Cardiac septum (tissue), 1 donor: Measurements from ENCODE around the gene CXXC5. TPM values are rescaled to one million over a fixed set of nuclear protein-coding genes. Genes with fewer than 3 reads are reported as not detected.
"Not testable (repeated sequence)": the region's sequence is repeated elsewhere in the genome, so short reads cannot be mapped to it uniquely, and the experiment has no call there.

ENCODE experiments used
- DNase-seq: peaks from one replicate; pipeline ENCODE4 v3.0.0-alpha.2; 2020; ENCODE audit warnings: low spot score
- intact Hi-C: fragments of 100-400 bp; cut with DNase I; formaldehyde crosslinking; loops from one replicate; pipeline ENCODE4 v1.14.0; 2022
- total RNA-seq: library from RNA; stranded (reverse); fragmentation: NEBNext Ultra II Directional; extraction: Animal tissue kit (Norgen Biotek cat#: 25700); gene quantifications from one replicate; pipeline ENCODE4 v1.2.1, GENCODE V29; 2021
- donor health status: DM: no; HTN: no; CAD: no.

CXXC5 gene
- total RNA-seq, 1 donor from 2014 or later: 49.3 TPM

DNA sequence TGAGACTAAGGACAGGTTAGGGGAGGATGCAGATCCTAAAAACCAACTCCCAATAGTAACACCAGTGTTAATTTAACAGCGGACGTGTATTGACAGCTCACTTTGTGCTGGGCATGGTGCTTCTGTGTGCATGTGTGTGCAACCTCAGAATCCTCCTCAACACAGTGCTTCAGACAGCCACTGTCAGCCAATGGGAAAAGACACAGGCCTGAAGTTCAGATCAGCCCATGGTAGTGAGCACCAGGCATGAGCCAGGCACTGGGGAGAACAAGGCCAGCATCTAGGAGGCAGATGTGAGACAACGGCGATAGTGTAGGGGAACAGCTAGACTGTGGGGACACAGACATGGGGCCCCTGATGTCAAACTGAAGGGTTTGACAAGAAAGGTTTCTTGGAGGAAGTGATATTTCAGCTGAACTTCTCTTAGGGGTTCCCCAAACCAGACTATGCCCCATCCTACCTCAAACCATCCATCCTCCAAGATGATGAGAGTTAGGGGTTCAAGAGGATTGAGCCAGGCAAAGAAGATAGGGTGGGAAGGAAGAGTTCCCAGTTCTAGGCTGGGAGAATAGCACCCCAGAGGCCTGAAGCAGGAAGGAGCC, 75.9 kb downstream of the CXXC5 start:
- DNase-seq: no peak
- intact Hi-C loops: no loop called here

DNA sequence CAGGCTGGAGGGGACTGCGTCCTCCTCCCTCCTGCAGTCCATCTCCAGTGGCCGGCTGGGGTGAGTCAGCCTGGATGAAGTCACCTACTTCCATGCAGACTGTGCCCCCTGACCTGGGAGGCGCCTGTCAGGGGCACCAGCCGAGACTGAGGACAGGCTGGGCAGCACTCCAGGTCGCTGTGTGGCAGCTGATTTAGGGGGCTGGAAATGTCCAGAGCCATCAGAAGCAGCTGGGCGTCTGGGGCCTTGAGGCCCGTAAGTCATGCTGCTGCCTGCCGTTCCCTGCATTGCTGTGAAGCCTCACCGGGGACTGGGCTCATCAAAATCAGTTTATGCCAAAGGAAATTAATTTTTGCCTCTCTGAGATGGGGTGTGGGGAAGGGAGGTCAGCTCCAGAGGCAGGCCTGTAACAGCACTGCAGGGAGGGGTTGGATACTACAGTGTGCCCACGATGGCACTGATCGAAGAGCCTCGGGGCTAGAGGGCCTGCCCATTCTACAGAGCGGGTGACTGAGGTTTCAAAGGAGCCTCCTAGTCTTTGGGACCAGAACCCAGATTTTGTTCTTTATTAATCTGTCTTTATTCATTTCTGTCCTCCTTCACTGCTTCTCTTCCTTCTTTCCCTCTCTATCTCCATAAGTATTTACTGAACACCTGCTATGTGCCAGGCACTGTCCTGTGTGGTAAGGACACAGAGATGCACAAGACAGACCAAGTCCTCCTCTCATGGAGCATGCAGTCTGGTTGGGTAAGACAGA, 77.1 kb downstream of the CXXC5 start:
- intact Hi-C loops: no loop called here
- DNase-seq: no peak

DNA sequence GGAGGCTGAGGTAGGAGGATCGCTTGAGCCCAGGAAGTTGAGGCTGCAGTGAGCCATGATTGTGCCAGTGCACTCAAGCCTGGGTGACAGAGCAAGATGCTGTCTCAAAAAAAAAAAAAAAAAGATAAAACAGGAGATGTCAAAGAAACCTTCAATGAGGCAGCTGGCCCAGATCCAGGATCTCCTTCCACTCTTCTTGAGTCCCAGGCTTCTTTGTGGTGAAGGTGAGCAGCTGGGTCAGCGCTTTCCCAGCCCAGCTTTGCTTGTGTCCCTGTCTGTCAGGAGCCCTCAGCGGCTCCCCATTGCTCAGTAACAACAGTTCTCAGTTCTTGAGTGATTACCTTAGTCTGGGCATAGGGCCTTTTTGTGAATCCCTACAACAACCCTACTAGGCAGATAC, 78.1 kb downstream of the CXXC5 start:
- intact Hi-C loops: no loop called here
- no peak for DNase-seq

DNA sequence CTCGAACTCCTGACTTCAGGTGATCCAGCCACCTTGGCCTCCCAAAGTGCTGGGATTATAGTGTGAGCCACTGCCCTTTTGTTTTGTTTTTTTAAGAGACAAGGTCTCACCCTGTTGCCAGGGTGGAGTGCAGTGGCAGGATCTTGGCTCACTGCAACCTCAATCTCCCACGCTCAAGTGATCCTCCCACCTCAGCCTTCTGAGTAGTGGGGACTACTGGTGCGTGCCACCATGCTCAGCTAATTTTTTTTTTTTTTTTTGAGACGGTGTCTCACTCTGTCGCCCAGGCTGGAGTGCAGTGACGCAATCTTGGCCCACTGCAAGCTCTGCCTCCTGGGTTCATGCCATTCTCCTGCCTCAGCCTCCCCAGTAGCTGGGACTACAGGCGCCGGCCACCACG, 79.5 kb downstream of the CXXC5 start:
- intact Hi-C loops, DNase-seq: not testable (repeated sequence)

DNA sequence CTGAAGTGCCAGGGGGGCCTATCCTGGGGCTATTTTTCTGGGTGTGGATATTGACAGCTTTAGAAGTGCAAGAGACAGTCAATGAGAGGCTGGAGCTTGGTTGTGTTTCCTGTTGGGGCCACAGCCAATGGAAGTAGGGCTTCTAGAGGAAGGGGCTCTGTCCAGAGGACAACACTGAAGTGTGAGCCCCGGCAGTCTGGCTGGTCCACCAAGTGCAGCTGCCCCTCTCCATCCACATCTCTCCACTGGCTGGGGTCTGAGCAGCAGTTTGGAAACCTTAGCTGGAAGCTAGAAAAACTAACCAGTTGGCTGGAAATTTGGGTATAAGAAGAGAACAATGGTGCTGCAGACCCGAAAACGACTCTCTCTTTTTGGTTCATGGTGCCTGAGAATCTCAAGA, 83.1 kb downstream of the CXXC5 start:
- intact Hi-C loops: no loop called here
- DNase-seq: no peak

DNA sequence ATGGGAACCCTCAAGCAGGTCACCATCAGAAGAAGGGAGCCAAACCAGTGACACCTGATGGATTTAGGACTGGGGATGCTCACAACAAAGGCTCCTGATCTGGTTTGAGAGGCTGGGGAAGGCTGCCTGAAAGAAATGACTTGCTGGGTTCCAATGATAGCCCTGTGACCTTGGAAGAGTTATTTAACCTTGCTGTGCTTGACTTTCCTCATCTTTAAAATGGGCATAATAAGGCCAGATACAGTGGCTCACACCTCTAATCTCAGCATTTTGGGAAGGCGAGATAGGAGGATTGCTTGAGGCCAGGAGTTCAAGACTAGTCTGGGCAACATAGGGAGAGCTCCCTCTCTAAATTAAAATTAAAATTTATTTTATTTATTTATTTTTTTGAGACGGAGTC, 83.9 kb downstream of the CXXC5 start:
- no peak for DNase-seq
- intact Hi-C loops: no loop called here

DNA sequence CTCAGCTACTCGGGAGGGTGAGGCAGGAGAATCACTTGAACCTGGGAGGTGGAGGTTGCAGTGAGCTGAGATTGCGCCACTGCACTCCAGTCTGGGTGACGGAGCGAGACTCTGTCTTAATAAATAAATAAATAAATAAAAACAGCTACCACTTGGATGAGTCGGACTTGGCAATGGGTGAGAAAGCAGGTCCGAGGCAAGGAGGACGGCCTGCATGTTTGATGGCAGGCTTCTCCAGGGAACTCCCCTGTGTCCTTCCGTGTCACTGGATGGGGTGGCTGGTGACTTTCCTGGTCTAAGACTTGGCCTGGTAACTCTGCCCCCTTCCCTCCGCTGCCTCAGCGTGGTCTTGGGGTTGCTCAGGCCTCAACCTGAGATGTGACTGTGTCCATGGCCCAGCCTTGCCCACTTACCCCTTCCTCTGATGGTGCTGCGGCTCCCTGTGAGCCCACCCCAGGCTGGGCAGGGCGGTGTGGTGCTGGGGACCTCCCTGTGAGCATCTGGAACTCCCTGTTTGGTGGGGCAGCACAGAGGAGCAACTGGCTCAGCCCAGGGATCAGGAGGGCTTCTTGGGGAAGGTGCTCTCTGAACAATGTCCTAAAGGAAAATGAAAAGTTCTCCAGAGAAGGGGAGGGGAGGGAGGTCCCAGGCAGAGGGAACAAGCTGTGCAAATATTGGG, 85.0 kb downstream of the CXXC5 start:
- DNase-seq: no peak
- intact Hi-C loops: no loop called here

Other genes starting within 250 kb of the CXXC5 start
- 12.4 TPM for gene SPATA24, start 244.3 kb upstream of the CXXC5 start, total RNA-seq
- gene DNAJC18, start 208.8 kb upstream of the CXXC5 start, total RNA-seq: 20.3 TPM
- 20.1 TPM for gene ECSCR, start 185.6 kb upstream of the CXXC5 start, total RNA-seq
- gene SMIM33, start 177.3 kb upstream of the CXXC5 start, total RNA-seq: not detected
- 85.3 TPM for gene STING1, start 165.6 kb upstream of the CXXC5 start, total RNA-seq
- 124 TPM for gene UBE2D2, start 87.0 kb upstream of the CXXC5 start, total RNA-seq
- gene PSD2, start 147.5 kb downstream of the CXXC5 start, total RNA-seq: 0.08 TPM